ENCODE data around the gene FRMD4A. TPM values are rescaled to one million over a fixed set of nuclear protein-coding genes. Genes with fewer than 3 reads are reported as not detected.
A peak's percentile ranks its signal among the peaks of the same experiment; 100 is the strongest.

The FRMD4A gene
- total and polyA plus RNA-seq, 11 donors, result 12.2 to 58.1 (median 28.1) TPM

- Histone ChIP-seq H3K4me3 (no peak overlapping the region), H3K27ac (no peak overlapping the region), H3K4me1 (no peaks in the 10 kb centered on the region), H3K9me3 (peaks cover 0 to 15% (median 0%) of the 10 kb centered on the region in 12 donors), H3K36me3 (no peaks in the 10 kb centered on the region), H3K27me3 (peaks cover 0 to 12% (median 0%) of the 10 kb centered on the region in 9 donors)
- intact Hi-C loops (cut with DNase I), result no loop called here
- TF ChIP-seq POLR2A (IDR thresholded peaks at IDR 0.05), result no peak
- TF ChIP-seq, protein P1, sequence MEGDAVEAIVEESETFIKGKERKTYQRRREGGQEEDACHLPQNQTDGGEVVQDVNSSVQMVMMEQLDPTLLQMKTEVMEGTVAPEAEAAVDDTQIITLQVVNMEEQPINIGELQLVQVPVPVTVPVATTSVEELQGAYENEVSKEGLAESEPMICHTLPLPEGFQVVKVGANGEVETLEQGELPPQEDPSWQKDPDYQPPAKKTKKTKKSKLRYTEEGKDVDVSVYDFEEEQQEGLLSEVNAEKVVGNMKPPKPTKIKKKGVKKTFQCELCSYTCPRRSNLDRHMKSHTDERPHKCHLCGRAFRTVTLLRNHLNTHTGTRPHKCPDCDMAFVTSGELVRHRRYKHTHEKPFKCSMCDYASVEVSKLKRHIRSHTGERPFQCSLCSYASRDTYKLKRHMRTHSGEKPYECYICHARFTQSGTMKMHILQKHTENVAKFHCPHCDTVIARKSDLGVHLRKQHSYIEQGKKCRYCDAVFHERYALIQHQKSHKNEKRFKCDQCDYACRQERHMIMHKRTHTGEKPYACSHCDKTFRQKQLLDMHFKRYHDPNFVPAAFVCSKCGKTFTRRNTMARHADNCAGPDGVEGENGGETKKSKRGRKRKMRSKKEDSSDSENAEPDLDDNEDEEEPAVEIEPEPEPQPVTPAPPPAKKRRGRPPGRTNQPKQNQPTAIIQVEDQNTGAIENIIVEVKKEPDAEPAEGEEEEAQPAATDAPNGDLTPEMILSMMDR (IDR thresholded peaks at IDR 0.05), result no peak
- DNase-seq (no peak), ATAC-seq (no peak)
- 75 to 95% (median 93%) methylated on average over 3 of the region's 3 CpGs for WGBS, 4 donors
Measured at GRCh38 chr10:14253079-14253478, 77.6 kb downstream of the FRMD4A start.

- Histone ChIP-seq H3K4me1 (peaks cover 0 to 7% (median 0%) of the 10 kb centered on the region in 12 donors), H3K4me3 (no peak overlapping the region), H3K27ac (no peak overlapping the region), H3K36me3 (no peaks in the 10 kb centered on the region), H3K9me3 (peaks cover 0 to 15% (median 0%) of the 10 kb centered on the region in 12 donors), H3K27me3 (peaks cover 0 to 12% (median 0%) of the 10 kb centered on the region in 9 donors)
- DNase-seq (no peak), ATAC-seq (no peak)
- TF ChIP-seq, protein P1 (IDR thresholded peaks at IDR 0.05), result no peak
- TF ChIP-seq POLR2A (IDR thresholded peaks at IDR 0.05), result no peak
- intact Hi-C loops (cut with DNase I), result no loop called here
- 81 to 90% (median 84%) methylated on average over 2 of the region's 2 CpGs for WGBS, 4 donors
Measured at GRCh38 chr10:14250496-14251076, 80.1 kb downstream of the FRMD4A start.

DNA sequence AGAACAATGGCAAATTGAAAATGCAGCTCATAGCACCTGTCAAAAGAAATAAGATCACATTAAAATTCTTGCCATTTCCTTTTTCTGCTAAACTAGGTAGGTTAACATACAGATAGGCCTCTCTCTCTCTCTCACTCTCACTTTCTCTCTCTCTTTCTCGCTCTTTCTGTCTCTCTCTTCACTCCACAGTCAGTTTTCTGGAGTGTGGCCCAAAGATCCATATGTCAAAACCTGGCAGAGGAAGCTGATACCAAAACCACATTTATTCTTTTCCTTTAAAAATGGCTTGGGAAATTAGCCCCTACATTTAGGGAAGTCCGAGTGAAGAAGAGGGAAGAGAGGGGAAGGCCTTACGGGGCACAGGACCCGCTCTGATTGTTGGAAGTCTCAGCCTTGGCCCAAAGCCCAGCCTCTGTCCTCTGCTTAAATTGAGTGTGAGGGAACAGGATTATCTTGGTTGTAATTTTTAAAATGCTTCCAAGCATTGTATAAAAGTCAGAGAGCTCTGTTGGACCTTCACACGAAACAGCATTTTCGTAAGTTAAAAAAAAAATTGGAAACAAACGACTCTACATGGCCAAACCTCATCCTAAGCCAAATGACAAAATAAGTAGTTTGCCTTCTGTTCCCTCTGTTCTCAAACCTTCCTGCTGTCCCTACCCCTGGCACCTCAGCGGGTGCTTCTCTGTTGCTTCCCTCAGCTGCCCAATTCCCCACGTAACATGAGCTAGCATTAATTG lies 83.2 kb downstream of the FRMD4A start:
- intact Hi-C loops (cut with DNase I), result no loop called here
- Histone ChIP-seq H3K36me3 (no peaks in the 10 kb centered on the region), H3K27me3 (peaks cover 0 to 2% (median 0%) of the 10 kb centered on the region in 9 donors), H3K4me3 (no peak overlapping the region), H3K9me3 (peaks cover 0 to 15% (median 0%) of the 10 kb centered on the region in 12 donors), H3K4me1 (peaks cover 0 to 7% (median 0%) of the 10 kb centered on the region in 12 donors), H3K27ac (no peak overlapping the region)
- ATAC-seq, result peak in 3 of 4 donors; percentile 61 to 67 (median 61)
- no peak for TF ChIP-seq POLR2A (IDR thresholded peaks at IDR 0.05)
- TF ChIP-seq, protein P1 (IDR thresholded peaks at IDR 0.05), result no peak
- 31 to 37% (median 33%) methylated on average over 9 of the region's 9 CpGs for WGBS, 4 donors
- DNase-seq, result peak in 3 of 5 donors; percentile 27 to 51 (median 29)

GRCh38 chr10:14244801-14245211 lies 85.9 kb downstream of the FRMD4A start:
- H3K4me1 ChIP-seq, result peaks cover 0 to 7% (median 0%) of the 10 kb centered on the region in 12 donors
- no peak for TF ChIP-seq POLR2A (IDR thresholded peaks at IDR 0.05)
- TF ChIP-seq, protein P1 (IDR thresholded peaks at IDR 0.05), result no peak
- H3K9me3 ChIP-seq, result no peaks in the 10 kb centered on the region
- H3K4me3 ChIP-seq, result no peak overlapping the region
- ATAC-seq (no peak), DNase-seq (no peak)
- WGBS, 4 donors, result 85 to 91% (median 87%) methylated on average over 3 of the region's 3 CpGs
- H3K27ac ChIP-seq, result no peak overlapping the region
- H3K27me3 ChIP-seq, result peaks cover 0 to 10% (median 0%) of the 10 kb centered on the region in 9 donors
- H3K36me3 ChIP-seq, result no peaks in the 10 kb centered on the region
- intact Hi-C loops (cut with DNase I), result no loop called here

Measured in heart left ventricle (tissue), 16 donors.